Measurements from ENCODE around the gene ZNF683.
A peak's percentile ranks its signal among the peaks of the same experiment; 100 is the strongest.

Gene ZNF683

GRCh38 chr1:26357121-26357602, 15.4 kb downstream of the ZNF683 start:
- DNase-seq, result no peak

- no peak for DNase-seq
Measured at GRCh38 chr1:26356106-26356505, 16.4 kb downstream of the ZNF683 start.

GRCh38 chr1:26354972-26355371, 17.6 kb downstream of the ZNF683 start:
- no peak for DNase-seq

- no peak for DNase-seq
Measured at GRCh38 chr1:26353976-26354820, 18.4 kb downstream of the ZNF683 start, which contains the start of gene CRYBG2. TSS of gene CRYBG2 (minus strand) at chr1:26354130. CDS start at chr1:26346657, 7,473 bp downstream.

- DNase-seq, result no peak
Measured at GRCh38 chr1:26353210-26353859, 19.2 kb downstream of the ZNF683 start.

GRCh38 chr1:26352338-26352679, 20.2 kb downstream of the ZNF683 start:
- DNase-seq, result no peak

- DNase-seq, result no peak
Measured at GRCh38 chr1:26351590-26352337, 20.8 kb downstream of the ZNF683 start.

GRCh38 chr1:26350701-26351589, 21.6 kb downstream of the ZNF683 start:
- no peak for DNase-seq

GRCh38 chr1:26350343-26350700, 22.2 kb downstream of the ZNF683 start:
- DNase-seq, result no peak

GRCh38 chr1:26349877-26350244, 22.7 kb downstream of the ZNF683 start:
- DNase-seq, result no peak

- no peak for DNase-seq
Measured at GRCh38 chr1:26349188-26349876, 23.2 kb downstream of the ZNF683 start.

GRCh38 chr1:26346274-26347033, 26.1 kb downstream of the ZNF683 start:
- DNase-seq, result no peak

- DNase-seq, result no peak
Measured at GRCh38 chr1:26345718-26346117, 26.8 kb downstream of the ZNF683 start.

GRCh38 chr1:26344147-26344920, 28.2 kb downstream of the ZNF683 start:
- no peak for DNase-seq

- DNase-seq, result no peak
Measured at GRCh38 chr1:26340047-26340481, 32.5 kb downstream of the ZNF683 start.

- no peak for DNase-seq
Measured at GRCh38 chr1:26338670-26339069, 33.9 kb downstream of the ZNF683 start.

- no peak for DNase-seq
Measured at GRCh38 chr1:26337625-26338024, 34.9 kb downstream of the ZNF683 start.

GRCh38 chr1:26337206-26337535, 35.4 kb downstream of the ZNF683 start:
- DNase-seq, result no peak

GRCh38 chr1:26336477-26337205, 35.9 kb downstream of the ZNF683 start:
- DNase-seq, result peak; percentile 84 to 91
